GM19397 (cell line): ENCODE results near the gene SLIRP.
"Not testable (repeated sequence)": the region's sequence is repeated elsewhere in the genome, so short reads cannot be mapped to it uniquely, and the experiment has no call there.

Experiments used
- ATAC-seq: cut with Tn5 transposase; IDR thresholded peaks from one replicate; pipeline ENCODE4 v1.9.1; 2021; ENCODE audit warnings: mild to moderate bottlenecking, moderate library complexity; ENCODE audit not compliant: unreplicated experiment

SLIRP gene

DNA sequence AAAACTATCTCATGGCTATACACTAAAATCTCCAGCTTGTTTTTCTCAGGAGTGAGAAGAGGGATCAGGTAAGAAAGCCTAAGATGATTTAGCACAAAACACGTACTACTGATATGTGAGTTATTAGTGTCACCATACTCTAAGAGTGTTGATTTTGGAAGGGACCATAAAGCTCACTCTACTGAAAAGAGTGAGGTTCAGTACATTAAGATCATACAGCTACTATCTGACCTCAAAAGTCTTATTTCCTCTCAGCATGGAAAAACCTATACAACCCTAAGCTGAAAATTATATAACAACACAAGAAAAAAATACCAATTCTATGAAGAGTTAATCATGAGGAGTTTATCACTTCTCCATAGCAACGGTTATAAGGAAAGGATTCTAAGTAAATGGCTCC lies 33.5 kb downstream of the SLIRP start:
- ATAC-seq: no peak

- no peak for ATAC-seq
These were observed 38.3 kb downstream of the SLIRP start for GRCh38 chr14:77746064-77746702.

- not testable (repeated sequence) for ATAC-seq
These were observed 39.5 kb downstream of the SLIRP start for GRCh38 chr14:77747425-77747824.

DNA sequence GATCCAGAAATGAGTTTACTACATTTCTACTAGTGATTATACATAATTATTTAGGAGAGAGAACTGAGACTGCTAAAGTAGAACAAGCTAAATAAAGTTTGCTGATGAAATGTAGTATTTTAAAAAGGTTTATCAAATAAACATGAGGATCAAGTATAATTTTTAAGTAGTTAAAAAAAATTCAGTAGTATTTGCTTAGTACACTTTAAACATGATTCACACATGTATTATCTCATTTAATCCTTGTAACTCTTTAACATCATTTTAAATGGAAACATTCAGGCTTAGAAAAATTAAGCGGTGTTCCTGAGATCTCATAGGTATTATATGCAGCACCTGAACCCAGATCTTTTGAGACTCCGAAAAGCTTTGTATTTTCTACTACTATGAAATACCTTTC lies 44.4 kb downstream of the SLIRP start:
- ATAC-seq: no peak

DNA sequence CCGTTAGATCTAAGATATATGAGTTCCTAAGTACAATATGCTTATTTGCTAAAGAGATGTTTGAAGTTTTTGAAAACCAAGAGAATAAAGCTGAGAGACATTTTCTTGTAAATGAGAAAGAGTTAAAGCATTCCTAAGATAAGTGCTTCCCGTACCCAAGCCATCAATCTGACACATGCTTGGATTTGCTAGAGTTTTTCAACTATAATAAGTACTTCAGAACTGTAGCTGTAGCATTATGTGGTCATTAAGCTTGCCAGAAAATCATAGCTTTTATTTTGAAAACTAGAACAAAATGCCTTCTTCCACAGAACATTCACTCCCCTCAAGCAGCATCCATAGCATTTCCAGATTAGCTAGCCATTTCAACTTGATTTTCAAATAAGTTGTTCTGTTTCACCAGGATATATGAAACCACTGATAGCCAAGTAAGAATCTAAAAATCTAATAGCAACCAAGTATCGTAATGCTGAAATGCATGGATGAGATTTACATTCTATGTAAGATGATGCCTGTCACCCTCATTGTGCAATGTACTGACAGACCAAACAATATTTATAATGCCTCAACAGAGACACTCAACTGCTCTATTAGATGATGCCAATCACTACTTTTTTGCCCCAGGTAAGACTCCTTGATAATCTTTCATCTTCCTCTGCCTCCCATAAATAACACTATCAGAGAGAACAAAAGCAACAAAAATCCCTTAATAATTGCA lies 45.1 kb downstream of the SLIRP start:
- no peak for ATAC-seq

GRCh38 chr14:77760381-77761204 lies 52.7 kb downstream of the SLIRP start, which contains the start of gene SNW1:
Gene SNW1, minus strand, starts transcription at chr14:77761156. Its CDS starts 29 bp downstream, at chr14:77761127.
- ATAC-seq: peak; percentile 92

DNA sequence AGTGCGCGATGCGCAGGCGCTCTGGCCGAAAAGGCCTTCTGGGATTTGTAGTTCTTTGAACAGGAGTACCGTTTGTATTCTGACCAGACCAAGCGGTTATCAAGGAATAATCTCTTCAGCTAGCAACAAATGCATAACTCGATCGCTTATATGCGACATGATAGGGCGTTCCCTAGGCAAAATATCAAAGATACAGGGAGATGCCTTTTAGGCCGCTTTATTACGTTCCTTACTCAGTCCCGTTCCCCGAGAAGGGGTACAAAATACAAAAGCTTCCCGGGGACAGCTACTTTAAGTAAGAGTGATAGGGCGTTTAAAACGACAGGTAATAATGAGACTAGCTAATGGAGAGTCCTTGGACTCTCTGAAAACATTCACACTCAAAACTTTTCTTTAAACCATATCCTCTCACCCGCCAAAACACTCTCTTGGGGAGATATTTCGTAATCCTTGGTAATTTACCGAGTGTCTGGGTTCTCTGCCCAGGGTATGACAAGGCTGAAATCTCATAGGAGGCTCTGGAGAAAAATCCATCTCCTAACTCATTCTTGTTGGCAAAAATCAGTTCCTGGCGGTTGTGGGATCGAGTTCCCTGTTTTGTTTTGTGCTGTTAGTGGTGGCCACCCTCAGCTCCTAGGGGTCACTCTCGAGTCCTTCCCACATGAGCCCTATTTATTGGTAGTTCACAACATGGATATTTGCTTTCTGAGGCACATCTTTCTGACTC lies 53.5 kb downstream of the SLIRP start:
- peak; percentile 16 for ATAC-seq

GRCh38 chr14:77763316-77763715 lies 55.4 kb downstream of the SLIRP start:
- no peak for ATAC-seq

GRCh38 chr14:77763978-77764377 lies 56.1 kb downstream of the SLIRP start:
- no peak for ATAC-seq
